GM19397 (cell line): ENCODE measurements around the gene GOLGA8A.
"Not testable (repeated sequence)": the region's sequence is repeated elsewhere in the genome, so short reads cannot be mapped to it uniquely, and the experiment has no call there.

Experiments used
- ATAC-seq: cut with Tn5 transposase; IDR thresholded peaks from one replicate; pipeline ENCODE4 v1.9.1; 2021; ENCODE audit warnings: mild to moderate bottlenecking, moderate library complexity; ENCODE audit not compliant: unreplicated experiment

The GOLGA8A gene, protein sequence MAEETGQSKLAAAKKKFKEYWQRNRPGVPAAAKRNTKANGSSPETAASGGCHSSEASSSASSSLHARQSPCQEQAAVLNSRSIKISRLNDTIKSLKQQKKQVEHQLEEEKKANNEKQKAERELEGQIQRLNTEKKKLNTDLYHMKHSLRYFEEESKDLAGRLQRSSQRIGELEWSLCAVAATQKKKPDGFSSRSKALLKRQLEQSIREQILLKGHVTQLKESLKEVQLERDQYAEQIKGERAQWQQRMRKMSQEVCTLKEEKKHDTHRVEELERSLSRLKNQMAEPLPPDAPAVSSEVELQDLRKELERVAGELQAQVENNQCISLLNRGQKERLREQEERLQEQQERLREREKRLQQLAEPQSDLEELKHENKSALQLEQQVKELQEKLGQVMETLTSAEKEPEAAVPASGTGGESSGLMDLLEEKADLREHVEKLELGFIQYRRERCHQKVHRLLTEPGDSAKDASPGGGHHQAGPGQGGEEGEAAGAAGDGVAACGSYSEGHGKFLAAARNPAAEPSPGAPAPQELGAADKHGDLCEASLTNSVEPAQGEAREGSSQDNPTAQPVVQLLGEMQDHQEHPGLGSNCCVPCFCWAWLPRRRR

DNA sequence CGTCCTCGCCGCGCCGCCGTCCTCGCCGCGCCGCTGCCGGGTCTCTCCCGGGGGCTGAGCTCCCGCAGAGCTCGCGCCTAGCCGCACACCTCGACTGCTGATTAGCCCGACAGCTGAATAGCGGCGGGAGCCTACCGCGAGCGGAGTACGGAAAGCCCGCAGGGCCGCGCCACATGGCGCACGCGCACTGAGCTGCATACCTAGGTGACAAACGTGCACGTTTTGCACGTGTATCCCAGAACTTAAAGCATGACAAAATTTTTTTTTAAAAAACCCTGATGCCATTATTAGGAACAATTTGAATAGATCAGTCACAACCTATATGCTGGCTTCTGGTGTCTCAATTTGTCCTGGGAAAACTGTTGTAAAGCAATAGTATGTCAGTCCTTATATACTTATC, at the start of gene GOLGA8A:
Gene GOLGA8A (minus strand): TSS at position 122 of the 400 bp plus-strand sequence. CDS start 48,117 bp downstream, outside the sequence.
- peak; percentile 76 for ATAC-seq

DNA sequence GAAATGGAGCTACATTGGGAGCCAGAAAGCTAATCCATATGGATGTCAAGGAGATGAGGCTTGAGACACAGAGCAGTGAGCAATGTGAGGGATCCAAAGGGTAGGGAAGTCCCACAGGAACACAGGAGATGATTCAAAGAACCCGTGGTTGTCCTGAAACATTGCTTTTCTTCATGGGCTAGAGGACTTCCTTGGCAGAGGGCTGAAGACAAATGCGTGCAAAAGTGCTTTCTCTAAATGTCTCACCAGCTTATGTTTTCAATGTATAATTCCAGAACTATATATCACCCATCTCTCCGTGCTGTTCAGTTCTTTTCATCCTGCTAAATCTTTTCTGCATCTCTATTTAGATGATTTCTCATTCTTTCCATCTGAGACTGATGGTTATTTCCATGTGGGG, 46.0 kb upstream of the GOLGA8A start:
- no peak for ATAC-seq

GRCh38 chr15:34481370-34481769, 43.8 kb upstream of the GOLGA8A start:
- no peak for ATAC-seq

GRCh38 chr15:34473840-34474239, 36.2 kb upstream of the GOLGA8A start:
- ATAC-seq: no peak

- no peak for ATAC-seq
Measured at GRCh38 chr15:34472947-34473346, 35.3 kb upstream of the GOLGA8A start.

GRCh38 chr15:34470892-34471291, 33.3 kb upstream of the GOLGA8A start:
- no peak for ATAC-seq

DNA sequence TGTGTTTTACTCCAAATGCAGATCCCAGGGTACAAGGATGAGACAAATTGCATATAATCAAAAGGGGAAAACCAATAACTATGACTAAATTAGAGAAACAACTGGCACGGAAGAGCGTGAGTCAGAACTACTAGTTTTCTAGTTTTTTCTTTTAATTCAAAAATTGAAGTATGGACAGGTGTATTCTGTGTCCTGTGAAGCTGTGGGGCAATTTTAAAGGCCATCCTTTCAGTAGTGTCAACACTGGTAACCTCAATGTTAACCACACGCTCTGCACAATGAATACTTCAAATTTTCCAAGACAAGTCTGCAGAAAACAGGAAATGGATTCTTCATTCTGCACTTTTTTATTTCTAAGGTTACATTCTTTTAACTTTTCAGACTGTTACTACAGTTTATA, 32.5 kb upstream of the GOLGA8A start:
- ATAC-seq: no peak

GRCh38 chr15:34461730-34462129, 24.1 kb upstream of the GOLGA8A start:
- ATAC-seq: no peak

- ATAC-seq: no peak
Measured at GRCh38 chr15:34460451-34460850, 22.8 kb upstream of the GOLGA8A start.

GRCh38 chr15:34456658-34457057, 19.1 kb upstream of the GOLGA8A start:
- no peak for ATAC-seq

GRCh38 chr15:34442891-34443290, 5.3 kb upstream of the GOLGA8A start:
- no peak for ATAC-seq

DNA sequence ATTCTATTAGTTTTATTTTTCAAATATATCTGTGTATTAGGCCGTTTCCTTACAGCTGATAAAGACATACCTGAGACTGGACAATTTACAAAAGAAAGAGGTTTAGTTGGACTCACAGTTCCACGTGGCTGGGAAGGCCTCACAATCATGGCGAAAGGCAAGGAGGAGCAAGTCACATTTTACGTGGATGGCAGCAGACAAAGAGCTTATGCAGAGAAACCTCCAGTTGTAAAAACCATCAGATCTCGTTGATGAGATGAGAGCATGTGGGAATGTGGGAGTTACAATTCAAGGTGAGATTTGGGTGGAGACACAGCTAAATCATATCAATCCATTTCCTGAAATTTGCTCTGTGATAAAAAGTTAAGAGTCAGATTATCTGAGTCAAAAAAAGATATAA, 2.3 kb upstream of the GOLGA8A start:
- ATAC-seq: no peak

- ATAC-seq: peak; percentile 64
Measured at GRCh38 chr15:34436956-34437442, 609 bp downstream of the GOLGA8A start.

- ATAC-seq: peak; percentile 15
Measured at GRCh38 chr15:34436126-34436955, 1.3 kb downstream of the GOLGA8A start.

DNA sequence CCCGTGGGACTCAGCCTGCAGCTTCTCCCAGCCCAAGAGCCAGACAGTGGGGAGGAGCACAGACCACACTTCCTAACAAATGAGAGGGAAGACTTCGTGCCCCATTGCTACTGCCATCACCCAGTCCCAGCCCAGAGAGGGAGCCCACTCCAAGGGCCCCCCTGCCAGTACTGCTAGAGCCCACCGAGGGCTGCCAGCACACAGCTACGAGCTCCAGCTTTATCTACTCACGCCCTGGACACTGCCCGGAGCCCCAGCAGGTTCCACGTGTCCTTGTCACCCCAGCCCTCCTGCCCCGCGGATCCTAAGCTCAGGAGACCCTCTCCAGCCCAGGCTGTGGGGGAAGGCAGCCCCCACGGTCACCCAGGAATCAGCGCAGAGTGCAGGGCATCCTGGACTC, 1.9 kb downstream of the GOLGA8A start:
- no peak for ATAC-seq

DNA sequence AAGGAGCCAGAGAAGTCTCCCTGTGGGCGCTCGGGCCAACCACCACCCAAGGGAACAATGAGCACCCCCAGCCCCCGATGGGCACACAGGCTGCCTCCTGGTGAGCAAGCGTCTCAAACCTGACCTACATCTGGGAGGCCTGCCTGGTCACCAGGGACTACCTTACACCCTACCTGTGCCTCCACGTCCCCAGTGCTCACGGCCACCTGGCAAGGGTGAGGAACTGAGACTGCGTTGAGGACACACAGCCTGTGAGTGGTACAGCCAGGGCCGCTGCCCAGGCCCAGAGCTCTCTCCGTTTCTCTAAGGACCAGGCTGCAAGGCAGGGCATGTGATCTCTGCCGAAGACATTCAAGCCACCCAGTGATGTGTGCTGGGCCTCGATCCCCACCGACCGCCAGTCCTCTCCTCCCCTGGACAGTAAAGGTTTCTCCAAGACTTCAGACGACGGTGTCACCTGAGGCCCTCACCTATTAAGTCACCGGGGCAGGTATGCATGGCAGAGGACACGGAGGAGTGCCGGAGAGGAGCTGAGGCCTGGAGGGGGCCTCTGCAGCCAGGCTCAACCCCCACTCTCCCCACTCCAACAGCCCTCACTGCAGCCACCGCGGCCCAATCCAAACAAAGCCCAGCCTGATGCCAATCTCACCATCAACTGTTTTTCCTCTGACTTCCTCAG, 2.8 kb downstream of the GOLGA8A start:
- ATAC-seq: no peak

- ATAC-seq: not testable (repeated sequence)
Measured at GRCh38 chr15:34433956-34434626, 3.5 kb downstream of the GOLGA8A start.

DNA sequence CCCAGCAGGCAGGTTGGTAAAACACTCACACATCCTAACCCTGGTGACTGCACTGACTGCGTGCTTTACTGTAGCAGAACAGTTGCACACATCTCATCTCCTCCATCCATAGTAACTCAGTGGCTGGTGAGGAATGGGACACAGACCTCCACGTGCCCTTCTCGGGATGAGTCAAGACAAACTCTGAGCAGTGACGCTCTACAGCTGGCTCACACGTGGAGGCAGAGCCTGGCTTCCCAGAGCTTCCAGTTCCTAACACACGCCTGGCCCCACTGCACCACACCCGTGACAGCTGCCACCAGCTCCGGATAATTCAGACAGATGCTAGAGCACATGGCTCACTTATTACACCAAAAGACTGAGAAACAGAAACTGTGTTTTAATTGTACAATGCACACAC, 7.0 kb downstream of the GOLGA8A start:
- not testable (repeated sequence) for ATAC-seq

DNA sequence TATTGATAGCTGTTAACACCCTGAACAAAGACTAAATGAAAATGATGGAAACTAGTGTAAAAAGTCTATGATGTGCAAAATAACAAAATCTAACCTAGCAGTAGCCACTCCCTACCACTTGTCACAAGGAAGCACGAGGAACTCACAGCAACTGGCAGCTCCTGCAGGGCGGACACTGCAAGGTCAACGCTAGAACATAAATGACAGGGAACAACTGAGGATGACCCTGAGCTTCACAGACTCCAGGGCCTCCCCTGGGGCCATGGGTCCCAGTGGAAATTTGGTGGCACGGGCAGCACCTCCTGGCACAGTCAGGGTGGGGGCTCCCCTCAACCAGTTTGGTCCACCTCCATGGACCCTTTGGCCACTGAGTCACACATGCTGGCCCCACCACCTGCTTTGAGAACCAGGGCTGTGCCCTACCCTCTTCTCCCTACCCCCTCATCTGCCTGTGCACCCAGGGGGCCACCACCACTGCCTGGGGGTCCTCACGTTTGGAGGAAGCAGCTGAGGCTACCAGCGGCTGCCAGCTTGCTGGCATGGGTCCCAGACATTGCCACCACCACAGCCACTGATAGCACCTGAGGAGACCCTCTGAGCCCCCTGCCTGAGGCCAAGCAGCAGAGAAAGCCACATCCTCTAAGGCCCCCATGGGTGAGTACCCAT, 14.1 kb downstream of the GOLGA8A start:
- ATAC-seq: not testable (repeated sequence)

DNA sequence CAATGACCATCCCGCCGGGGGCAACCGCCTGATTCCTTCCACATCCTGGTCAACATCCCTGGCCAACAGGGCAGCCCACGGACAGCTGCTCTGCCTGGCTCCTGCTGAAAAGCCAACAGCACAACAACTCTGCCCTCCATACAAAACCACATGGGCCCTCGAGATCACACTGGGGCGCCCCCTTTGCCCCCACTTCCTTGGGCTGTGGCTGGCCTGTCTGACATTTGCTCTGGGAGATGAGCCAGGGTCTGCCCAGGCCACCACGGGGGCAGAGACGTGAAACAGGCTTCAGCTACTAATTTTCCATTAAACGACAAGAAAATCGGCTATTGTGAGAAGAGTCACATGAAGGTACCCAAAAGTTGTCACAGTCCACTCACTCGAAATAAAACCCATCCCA, 16.7 kb downstream of the GOLGA8A start:
- ATAC-seq: not testable (repeated sequence)
